ENCODE measurements around the gene TNFRSF12A.

Gene TNFRSF12A

GRCh38 chr16:3020604-3021448 is 658 bp downstream of the TNFRSF12A start:
- TF ChIP-seq, protein P1, sequence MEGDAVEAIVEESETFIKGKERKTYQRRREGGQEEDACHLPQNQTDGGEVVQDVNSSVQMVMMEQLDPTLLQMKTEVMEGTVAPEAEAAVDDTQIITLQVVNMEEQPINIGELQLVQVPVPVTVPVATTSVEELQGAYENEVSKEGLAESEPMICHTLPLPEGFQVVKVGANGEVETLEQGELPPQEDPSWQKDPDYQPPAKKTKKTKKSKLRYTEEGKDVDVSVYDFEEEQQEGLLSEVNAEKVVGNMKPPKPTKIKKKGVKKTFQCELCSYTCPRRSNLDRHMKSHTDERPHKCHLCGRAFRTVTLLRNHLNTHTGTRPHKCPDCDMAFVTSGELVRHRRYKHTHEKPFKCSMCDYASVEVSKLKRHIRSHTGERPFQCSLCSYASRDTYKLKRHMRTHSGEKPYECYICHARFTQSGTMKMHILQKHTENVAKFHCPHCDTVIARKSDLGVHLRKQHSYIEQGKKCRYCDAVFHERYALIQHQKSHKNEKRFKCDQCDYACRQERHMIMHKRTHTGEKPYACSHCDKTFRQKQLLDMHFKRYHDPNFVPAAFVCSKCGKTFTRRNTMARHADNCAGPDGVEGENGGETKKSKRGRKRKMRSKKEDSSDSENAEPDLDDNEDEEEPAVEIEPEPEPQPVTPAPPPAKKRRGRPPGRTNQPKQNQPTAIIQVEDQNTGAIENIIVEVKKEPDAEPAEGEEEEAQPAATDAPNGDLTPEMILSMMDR (IDR thresholded peaks at IDR 0.05): no peak

- TF ChIP-seq, protein P1 (IDR thresholded peaks at IDR 0.05): peak; percentile 49
These were observed 1.5 kb downstream of the TNFRSF12A start for GRCh38 chr16:3021449-3022207.

- TF ChIP-seq, protein P1 (IDR thresholded peaks at IDR 0.05): no peak
These were observed 2.1 kb downstream of the TNFRSF12A start for GRCh38 chr16:3022208-3022683.

DNA sequence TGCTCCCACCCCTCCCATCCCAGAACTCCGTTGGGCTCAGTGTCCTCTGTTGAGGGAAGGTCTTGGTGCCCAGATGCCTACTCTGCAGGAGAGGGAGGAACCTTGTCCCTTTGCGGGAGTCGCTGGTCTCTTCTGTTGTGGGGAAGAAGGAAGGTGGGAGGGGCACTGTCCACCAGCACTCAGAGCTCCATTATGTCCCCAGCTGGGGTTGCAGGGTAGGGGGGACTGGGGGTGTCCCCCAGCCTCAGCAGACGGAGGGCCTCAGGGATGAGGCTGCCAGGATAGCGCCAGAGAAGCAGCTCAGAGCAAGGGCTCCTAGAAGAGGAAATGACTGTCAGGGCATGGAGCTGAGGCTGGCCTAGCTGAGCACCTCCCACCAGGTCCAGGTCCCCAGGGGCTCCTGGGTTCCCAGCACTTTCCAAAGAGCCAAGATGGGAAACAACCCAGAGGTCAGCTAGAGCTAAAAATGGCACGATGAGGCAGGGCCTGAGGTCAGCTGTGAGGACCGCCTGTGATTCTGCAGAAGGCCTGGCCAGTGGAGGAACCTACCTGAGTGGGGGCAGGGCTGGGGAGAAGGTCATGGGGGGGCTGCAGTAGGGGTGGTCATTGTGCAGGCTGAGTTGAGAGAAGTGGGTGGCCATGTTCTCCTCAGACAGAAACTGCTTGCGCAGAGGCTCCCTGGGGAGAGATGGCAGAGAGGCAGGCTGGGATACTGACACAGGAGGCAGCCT is 2.7 kb downstream of the TNFRSF12A start:
- TF ChIP-seq, protein P1 (IDR thresholded peaks at IDR 0.05): no peak

DNA sequence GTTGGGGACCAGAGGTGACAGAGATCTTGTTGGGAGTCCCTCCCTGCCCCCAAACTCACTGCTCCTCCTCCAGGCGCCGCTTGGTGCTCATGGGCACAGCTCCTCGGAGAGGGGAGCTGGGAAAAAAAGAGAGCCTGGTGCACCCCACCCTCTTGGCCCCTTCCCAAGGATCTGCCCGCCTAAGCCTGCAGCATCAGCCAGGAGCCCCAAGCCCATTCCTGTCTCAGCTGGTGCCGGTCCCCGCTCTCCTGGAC is 3.2 kb downstream of the TNFRSF12A start:
- TF ChIP-seq, protein P1 (IDR thresholded peaks at IDR 0.05): no peak

- TF ChIP-seq, protein P1 (IDR thresholded peaks at IDR 0.05): no peak
These were observed 3.7 kb downstream of the TNFRSF12A start, which contains the start of the genes HCFC1R1 and THOC6 for GRCh38 chr16:3023669-3024478. Gene HCFC1R1 (minus strand): TSS chr16:3023942. CDS start chr16:3023941, 1 bp downstream. Gene THOC6 (plus strand): TSS chr16:3024035. CDS start chr16:3024327, 292 bp downstream.
